Liver (tissue), 3 donors: ENCODE results near the gene PAX4.

Source experiments
- ATF3 ChIP-seq: IDR thresholded peaks from 2 replicates; pipeline ENCODE4 v1.6.1; 2016; ENCODE audit warnings: antibody characterized with exemption
- CTCF ChIP-seq: fragments of 150-350 bp; IDR thresholded peaks from 2 replicates; pipeline ENCODE4 v1.5.1; 2017; ENCODE audit warnings: improper control_type of control experiment, low read depth, low read length; ENCODE audit not compliant: missing input control
- FOXA2 ChIP-seq: IDR thresholded peaks from 2 replicates; pipeline ENCODE4 v1.6.1; 2016; ENCODE audit warnings: antibody characterized with exemption
- MAX ChIP-seq: IDR thresholded peaks from 2 replicates; pipeline ENCODE4 v1.6.1; 2016; ENCODE audit warnings: antibody characterized with exemption
- RAD21 ChIP-seq, 2 donors: IDR thresholded peaks; 2 replicates each; pipeline ENCODE4 v1.6.1; 2016; ENCODE audit warnings: antibody characterized with exemption in 2 of 2, mild to moderate bottlenecking in 2 of 2
- REST ChIP-seq: IDR thresholded peaks from 2 replicates; pipeline ENCODE4 v1.6.1; 2016; ENCODE audit warnings: antibody characterized with exemption, mild to moderate bottlenecking
- SP1 ChIP-seq: IDR thresholded peaks from 2 replicates; pipeline ENCODE4 v1.6.1; 2018; ENCODE audit warnings: antibody characterized with exemption, mild to moderate bottlenecking
- YY1 ChIP-seq: IDR thresholded peaks from 2 replicates; pipeline ENCODE4 v1.6.1; 2016; ENCODE audit warnings: antibody characterized with exemption, mild to moderate bottlenecking
- donor health status: healthy.
- donor health status: healthy.

- TF ChIP-seq FOXA2 (no peak), CTCF (no peak), MAX (no peak), SP1 (no peak), ATF3 (no peak), RAD21 (IDR thresholded peaks at IDR 0.05) (no peak), YY1 (no peak), REST (no peak)
These were observed 8.6 kb downstream of the PAX4 start for GRCh38 chr7:127609297-127609696.
